GM12891 (cell line): ENCODE measurements around the gene OPTN. TPM values are rescaled to one million over a fixed set of nuclear protein-coding genes. Genes with fewer than 3 reads are reported as not detected.
"Not testable (repeated sequence)": the region's sequence is repeated elsewhere in the genome, so short reads cannot be mapped to it uniquely, and the experiment has no call there.

Experiments
- DNase-seq: peaks from one replicate; pipeline ENCODE4 v3.0.0; 2011; ENCODE audit warnings: low spot score; ENCODE audit not compliant: insufficient read length
- FAIRE-seq: peaks from 2 replicates; lab custom pipeline; 2011; peaks lifted over from hg19 to GRCh38; lab: Jason Lieb, UNC
- PAX5 ChIP-seq: IDR thresholded peaks from 2 replicates; pipeline ENCODE4 v1.6.1; 2011; ENCODE audit warnings: low read length, moderate library complexity, mild to moderate bottlenecking; ENCODE audit not compliant: insufficient read depth, severe bottlenecking
- POLR2A ChIP-seq: IDR thresholded peaks from 2 replicates; pipeline ENCODE4 v1.6.1; 2011; ENCODE audit warnings: low read depth, low read length, control low read depth
- POLR2AphosphoS5 ChIP-seq: IDR thresholded peaks from 2 replicates; pipeline ENCODE4 v1.6.1; 2011; ENCODE audit warnings: low read depth, low read length, control low read depth
- POU2F2 ChIP-seq: IDR thresholded peaks from 2 replicates; pipeline ENCODE4 v1.6.1; 2011; ENCODE audit warnings: low read depth, mild to moderate bottlenecking, control low read depth, low read length, moderate library complexity
- SPI1 ChIP-seq: IDR thresholded peaks from 2 replicates; pipeline ENCODE4 v1.6.1; 2011; ENCODE audit warnings: low read depth, low read length, control low read depth
- TAF1 ChIP-seq: IDR thresholded peaks from 2 replicates; pipeline ENCODE4 v1.6.1; 2011; ENCODE audit warnings: low read depth, low read length, control low read depth
- polyA plus RNA-seq: library from polyadenylated mRNA; unstranded; fragments of >200 nt; gene quantifications from one replicate; pipeline ENCODE4 v1.2.1, GENCODE V29; 2012; ENCODE audit warnings: low read depth, missing spikeins, inconsistent platforms; ENCODE audit not compliant: missing spikeins

Gene OPTN
- 31.1 TPM for polyA plus RNA-seq

- peak; percentile 78 for DNase-seq
- FAIRE-seq = peak; percentile 82
Measured at GRCh38 chr10:13099666-13100348, at the start of gene OPTN. Gene OPTN (plus strand): TSS chr10:13100163. CDS start chr10:13109123, 8,960 bp downstream.

GRCh38 chr10:13051126-13051694 lies 48.8 kb upstream of the OPTN start:
- FAIRE-seq (no peak), DNase-seq (no peak)
- TF ChIP-seq POU2F2 = no peak
- TF ChIP-seq POLR2AphosphoS5 = no peak
- TF ChIP-seq PAX5 = no peak
- no peak for TF ChIP-seq POLR2A
- no peak for TF ChIP-seq TAF1
- TF ChIP-seq SPI1 = no peak

More at GRCh38 chr10:13099666-13100348, at the start of gene OPTN:
- no peak for TF ChIP-seq TAF1
- no peak for TF ChIP-seq POU2F2
- TF ChIP-seq PAX5 = no peak

GRCh38 chr10:13053208-13053607 lies 46.8 kb upstream of the OPTN start:
- not testable (repeated sequence) for DNase-seq, FAIRE-seq

GRCh38 chr10:13053794-13054462 lies 46.0 kb upstream of the OPTN start:
- DNase-seq (no peak), FAIRE-seq (no peak)
- no peak for TF ChIP-seq POLR2A

- no peak for FAIRE-seq
- no peak for DNase-seq
- TF ChIP-seq PAX5 = no peak
- TF ChIP-seq POU2F2 = no peak
- no peak for TF ChIP-seq SPI1
- TF ChIP-seq POLR2AphosphoS5 = no peak
- TF ChIP-seq POLR2A = no peak
- no peak for TF ChIP-seq TAF1
Measured at GRCh38 chr10:13054844-13055243, 45.1 kb upstream of the OPTN start.

- no peak for TF ChIP-seq SPI1
- FAIRE-seq = no peak
- no peak for DNase-seq
Measured at GRCh38 chr10:13056456-13057077, 43.4 kb upstream of the OPTN start.

- DNase-seq (no peak), FAIRE-seq (no peak)
- TF ChIP-seq POU2F2 = no peak
- TF ChIP-seq SPI1 = no peak
- TF ChIP-seq POLR2AphosphoS5 = no peak
- TF ChIP-seq POLR2A = no peak
- TF ChIP-seq PAX5 = no peak
- no peak for TF ChIP-seq TAF1
Measured at GRCh38 chr10:13062803-13063202, 37.2 kb upstream of the OPTN start.

GRCh38 chr10:13066527-13066926 lies 33.4 kb upstream of the OPTN start:
- no peak for TF ChIP-seq PAX5
- FAIRE-seq (no peak), DNase-seq (no peak)

GRCh38 chr10:13067431-13067830 lies 32.5 kb upstream of the OPTN start:
- TF ChIP-seq PAX5 (no peak), TAF1 (no peak), POU2F2 (no peak), POLR2AphosphoS5 (no peak), POLR2A (no peak), SPI1 (no peak)
- DNase-seq = no peak
- no peak for FAIRE-seq

- no peak for DNase-seq
- FAIRE-seq = no peak
- no peak for TF ChIP-seq SPI1
- TF ChIP-seq POLR2AphosphoS5 = no peak
- TF ChIP-seq PAX5 = no peak
- TF ChIP-seq POU2F2 = no peak
- no peak for TF ChIP-seq POLR2A
- no peak for TF ChIP-seq TAF1
Measured at GRCh38 chr10:13068071-13068470, 31.9 kb upstream of the OPTN start.
